WTC11 (cell line): ENCODE results near the gene VIPR2.

Experiments
- JUN ChIP-seq: sonication (generic); formaldehyde crosslinking; IDR thresholded peaks from 2 replicates; pipeline ENCODE4 v1.8.0; 2023; ENCODE audit warnings: mild to moderate bottlenecking, missing genetic modification reagents
- NFYB ChIP-seq: sonication (generic); formaldehyde crosslinking; conservative IDR thresholded peaks from 2 replicates; pipeline ENCODE4 v1.8.0; 2022; ENCODE audit warnings: low read depth, missing genetic modification reagents
- ZBTB43 ChIP-seq: sonication (generic); formaldehyde crosslinking; IDR thresholded peaks from 2 replicates; pipeline ENCODE4 v1.8.1; 2023; ENCODE audit warnings: mild to moderate bottlenecking, missing genetic modification reagents
- TF ChIP-seq, protein P1 (sequence below): sonication (generic); formaldehyde crosslinking; conservative IDR thresholded peaks from 2 replicates; pipeline ENCODE4 v1.8.1; 2022; ENCODE audit warnings: mild to moderate bottlenecking, missing genetic modification reagents

GRCh38 chr7:159136013-159136412 is 8.7 kb downstream of the VIPR2 start:
- no peak for TF ChIP-seq NFYB (CRISPR knock-in tag)
- no peak for TF ChIP-seq JUN (CRISPR knock-in tag)
- no peak for TF ChIP-seq ZBTB43 (CRISPR knock-in tag)
- TF ChIP-seq, protein P1, sequence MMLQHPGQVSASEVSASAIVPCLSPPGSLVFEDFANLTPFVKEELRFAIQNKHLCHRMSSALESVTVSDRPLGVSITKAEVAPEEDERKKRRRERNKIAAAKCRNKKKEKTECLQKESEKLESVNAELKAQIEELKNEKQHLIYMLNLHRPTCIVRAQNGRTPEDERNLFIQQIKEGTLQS (CRISPR knock-in tag): no peak
